NCI-H446 treated with DMSO at 0.1 percent for 48 hours (cell line): ENCODE results near the gene GOLGA6L10.
A peak's percentile ranks its signal among the peaks of the same experiment; 100 is the strongest.
"Not testable (repeated sequence)": the region's sequence is repeated elsewhere in the genome, so short reads cannot be mapped to it uniquely, and the experiment has no call there.

Experiments
- DNase-seq: peaks from one replicate; lab custom pipeline; 2025; lab: John Stamatoyannopoulos, UW

The GOLGA6L10 gene

GRCh38 chr15:82317516-82317915, 31.8 kb downstream of the GOLGA6L10 start:
- DNase-seq: not testable (repeated sequence)

GRCh38 chr15:82317091-82317489, 32.2 kb downstream of the GOLGA6L10 start:
- DNase-seq: no peak

GRCh38 chr15:82316247-82317090, 32.8 kb downstream of the GOLGA6L10 start:
- DNase-seq: not testable (repeated sequence)

DNA sequence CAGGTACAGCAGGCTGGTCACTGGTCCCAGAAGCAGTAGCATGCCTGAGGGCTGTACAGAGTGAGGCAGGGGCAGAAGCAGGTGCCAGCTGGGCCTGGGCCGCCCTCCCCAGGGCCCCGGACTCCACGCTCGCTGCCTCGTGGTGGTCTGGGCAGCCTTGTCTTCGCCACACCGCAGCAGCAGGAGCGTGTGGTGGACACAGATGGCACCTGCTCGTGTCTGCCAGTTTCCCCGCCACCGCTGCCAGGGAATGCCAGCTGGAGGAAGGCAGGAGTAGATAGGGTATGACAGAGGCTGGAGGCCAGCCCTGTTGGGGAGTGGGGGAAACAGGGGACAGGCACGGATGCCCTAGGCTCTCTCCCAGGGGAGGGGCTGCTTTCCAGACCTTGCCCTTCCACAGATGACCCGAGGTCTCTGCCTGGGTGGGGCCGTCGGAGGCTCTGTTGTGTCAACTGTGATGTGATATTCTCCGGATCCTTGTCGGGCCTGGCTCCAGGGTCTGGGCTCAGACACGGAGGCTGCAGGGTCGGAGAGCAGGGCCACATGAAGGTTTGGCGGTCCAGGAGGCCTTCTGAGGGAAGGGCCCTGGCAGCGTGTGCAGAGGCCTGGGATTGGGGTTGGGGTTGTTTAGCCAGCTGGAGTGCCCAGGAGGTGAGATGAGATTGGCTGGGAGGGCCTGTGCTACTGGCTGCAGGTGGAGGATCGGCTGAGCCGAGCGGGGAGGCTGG, 33.6 kb downstream of the GOLGA6L10 start:
- peak; percentile 37 for DNase-seq

- no peak for DNase-seq
Observed at GRCh38 chr15:82314769-82315518, 34.3 kb downstream of the GOLGA6L10 start.

- not testable (repeated sequence) for DNase-seq
Observed at GRCh38 chr15:82313951-82314768, 35.1 kb downstream of the GOLGA6L10 start.

DNA sequence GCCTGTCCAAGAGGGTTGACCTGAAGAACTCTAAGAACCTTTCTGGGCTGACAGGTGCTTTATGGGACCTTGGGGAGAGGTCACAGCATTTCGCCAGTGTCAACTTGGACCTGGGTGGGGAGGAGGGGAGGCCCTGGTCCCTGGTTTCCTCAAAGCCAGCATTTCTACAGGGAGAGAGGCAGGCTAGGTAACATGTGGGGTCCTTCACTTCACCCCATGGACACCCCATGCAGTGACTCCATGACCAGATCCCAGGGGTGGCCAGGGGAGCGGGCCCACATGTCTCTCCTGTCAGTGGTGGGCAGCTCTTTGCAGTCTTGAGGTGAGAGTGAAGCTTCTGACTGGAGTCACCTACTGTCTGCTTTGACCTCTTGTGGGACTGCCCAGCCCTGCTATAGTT, 35.8 kb downstream of the GOLGA6L10 start:
- no peak for DNase-seq

DNA sequence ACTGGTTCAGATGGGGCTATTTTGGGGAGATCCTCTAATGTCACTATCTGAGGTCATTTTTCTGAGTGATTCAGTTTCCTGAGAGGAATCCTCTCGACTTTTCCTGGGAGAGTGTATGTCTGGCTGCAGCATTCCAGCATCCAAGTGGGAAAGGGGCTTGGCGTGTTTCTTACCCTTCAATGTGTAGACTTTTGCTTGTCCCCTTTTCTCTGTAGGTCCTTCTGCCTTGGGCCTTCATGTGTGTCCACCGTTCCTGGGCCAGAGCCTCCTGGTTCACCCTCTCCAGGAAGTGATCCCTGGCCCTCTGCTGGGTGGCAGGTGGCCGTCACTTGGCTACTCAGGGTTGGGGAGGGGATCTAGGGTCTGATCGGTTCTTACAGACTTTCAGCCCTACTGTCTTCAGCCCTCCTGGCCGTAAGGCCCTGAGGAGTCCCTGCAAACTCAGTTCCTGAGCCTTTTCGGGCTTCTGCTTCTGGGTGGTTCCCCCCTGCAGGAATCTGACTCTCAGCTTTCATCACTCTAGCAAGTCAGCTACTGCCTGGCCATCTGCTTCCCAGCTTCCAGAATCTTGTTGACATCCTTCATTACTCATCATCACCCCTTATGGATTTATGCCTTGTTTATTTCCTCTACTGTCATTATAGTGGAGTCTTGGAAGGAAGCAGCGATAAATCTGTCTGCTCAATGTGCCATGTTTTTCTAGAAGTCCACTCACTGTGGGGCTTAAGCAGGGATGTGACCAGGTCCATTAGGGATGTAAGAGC, 36.5 kb downstream of the GOLGA6L10 start:
- peak; percentile 61 for DNase-seq

DNA sequence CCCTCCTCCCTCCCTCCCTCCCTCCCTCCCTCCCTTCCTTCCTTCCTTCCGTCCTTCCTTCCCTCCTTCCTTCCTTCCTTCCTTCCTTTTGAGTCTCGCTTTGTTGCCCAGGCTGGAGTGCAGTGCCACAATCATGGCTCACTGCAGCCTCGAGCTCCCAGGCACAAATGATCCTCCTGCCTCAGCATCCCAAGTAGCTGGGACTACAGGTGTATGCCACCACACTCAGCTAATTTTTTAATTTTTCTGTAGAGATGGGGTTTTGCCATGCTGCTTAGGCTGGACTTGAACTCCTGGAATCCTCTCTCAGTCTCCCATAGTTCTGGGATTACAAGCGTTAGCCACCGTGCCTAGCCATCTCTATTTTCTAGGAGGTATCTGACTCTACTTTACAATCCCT, 38.0 kb downstream of the GOLGA6L10 start:
- not testable (repeated sequence) for DNase-seq

DNA sequence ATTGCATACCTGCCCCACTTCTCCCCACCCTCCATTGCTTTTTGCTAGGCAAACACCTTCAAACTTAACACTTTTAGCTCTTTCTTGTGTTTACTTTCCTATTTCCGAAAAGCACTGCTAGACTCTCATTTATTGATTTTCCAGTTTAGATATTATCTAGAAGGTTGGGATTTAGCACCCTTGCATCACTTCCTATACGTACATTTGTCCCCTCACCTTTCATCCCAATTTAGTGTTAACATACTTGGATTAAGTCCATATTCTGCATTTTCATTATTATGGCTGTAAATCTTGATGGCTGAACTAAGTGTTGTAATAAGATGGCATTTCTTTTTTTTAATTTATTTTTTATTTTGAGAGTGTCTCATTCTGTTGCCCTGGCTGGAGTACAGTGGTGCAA, 39.5 kb downstream of the GOLGA6L10 start:
- no peak for DNase-seq

- DNase-seq: no peak
Observed at GRCh38 chr15:82307714-82308081, 41.6 kb downstream of the GOLGA6L10 start.

DNA sequence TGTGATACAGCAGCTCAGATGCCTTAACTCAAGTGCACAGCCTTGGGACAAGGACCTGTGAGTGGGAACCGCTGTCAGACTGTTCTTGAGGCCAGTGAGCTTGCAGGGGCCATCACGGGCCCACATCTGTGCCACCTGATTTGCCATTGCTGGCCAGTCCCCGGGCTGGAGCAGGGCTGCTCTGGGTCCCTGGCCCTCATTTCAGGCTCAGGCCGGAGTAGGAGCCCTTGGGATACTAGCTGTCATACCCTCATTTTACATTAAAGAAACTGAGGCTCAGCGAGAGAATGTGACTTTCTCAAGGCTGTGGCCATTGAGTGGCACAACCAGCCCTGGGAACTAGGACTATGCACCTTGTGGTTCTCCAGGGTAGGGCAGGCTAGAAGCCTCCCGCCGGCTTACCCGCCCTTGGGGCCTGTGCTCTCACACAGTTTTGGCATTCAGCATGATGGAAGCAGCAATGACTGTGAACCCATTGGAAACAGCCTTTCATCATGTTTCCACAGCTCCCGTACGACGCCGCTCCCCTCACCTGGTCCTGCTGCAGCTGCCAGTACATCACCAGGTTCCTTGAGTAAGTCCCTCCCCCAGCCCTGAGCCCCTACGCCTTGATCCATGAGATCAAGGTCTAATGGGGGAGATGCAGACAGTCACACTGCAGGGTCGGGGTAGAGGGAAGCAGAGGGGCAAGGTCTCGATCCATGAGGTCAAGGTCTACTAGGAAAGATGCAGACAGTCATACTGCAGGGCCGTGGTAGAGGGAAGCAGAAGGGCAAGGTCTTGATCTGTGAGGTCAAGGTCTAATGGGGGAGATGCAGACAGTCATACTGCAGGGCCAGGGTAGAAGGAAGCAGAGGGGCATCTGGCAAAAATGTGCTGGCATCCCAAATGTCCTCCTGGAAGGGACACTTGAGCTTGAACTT, 42.2 kb downstream of the GOLGA6L10 start:
- DNase-seq: no peak

- DNase-seq: no peak
Observed at GRCh38 chr15:82305621-82306048, 43.6 kb downstream of the GOLGA6L10 start.

GRCh38 chr15:82304778-82305090, 44.5 kb downstream of the GOLGA6L10 start:
- no peak for DNase-seq

- no peak for DNase-seq
Observed at GRCh38 chr15:82303956-82304777, 45.1 kb downstream of the GOLGA6L10 start.

- DNase-seq: no peak
Observed at GRCh38 chr15:82301296-82302016, 47.8 kb downstream of the GOLGA6L10 start.

- DNase-seq: no peak
Observed at GRCh38 chr15:82300883-82301282, 48.4 kb downstream of the GOLGA6L10 start.

- not testable (repeated sequence) for DNase-seq
Observed at GRCh38 chr15:82300326-82300725, 48.9 kb downstream of the GOLGA6L10 start.
